DOHH2 (cell line): ENCODE results near the gene ANG.

Experiments
- H3F3A ChIP-seq: fragments of 200-600 bp; sonication (generic), shearing (Covaris generic); 2 replicates; pipeline ENCODE4 v1.6.0; 2016; ENCODE audit warnings: antibody characterized with exemption, mild to moderate bottlenecking; ENCODE audit not compliant: control insufficient read depth, insufficient read depth
- H3K27ac ChIP-seq: fragments of 200-600 bp; sonication (generic); 2 replicates; pipeline ENCODE4 v1.5.1; 2014; ENCODE audit warnings: low read depth, mild to moderate bottlenecking, low read length, moderate library complexity
- H3K27me3 ChIP-seq: fragments of 200-600 bp; sonication (generic); 2 replicates; pipeline ENCODE4 v1.6.1; 2014; ENCODE audit warnings: mild to moderate bottlenecking, low read length, mixed read lengths; ENCODE audit not compliant: control insufficient read depth
- H3K36me3 ChIP-seq: fragments of 200-600 bp; sonication (generic); 2 replicates; pipeline ENCODE4 v1.6.1; 2014; ENCODE audit warnings: mild to moderate bottlenecking, low read length, moderate library complexity, mixed read lengths; ENCODE audit not compliant: control insufficient read depth
- H3K4me1 ChIP-seq: fragments of 200-600 bp; sonication (generic); 2 replicates; pipeline ENCODE4 v1.6.1; 2014; ENCODE audit warnings: mild to moderate bottlenecking, low read length, mixed read lengths; ENCODE audit not compliant: control insufficient read depth
- H3K4me2 ChIP-seq: fragments of 200-600 bp; sonication (generic); 2 replicates; pipeline ENCODE4 v1.6.0; 2014; ENCODE audit warnings: mild to moderate bottlenecking, low read length, moderate library complexity
- H3K4me3 ChIP-seq: fragments of 200-600 bp; sonication (generic); 2 replicates; pipeline ENCODE4 v1.5.1; 2014; ENCODE audit warnings: mild to moderate bottlenecking, low read length, mixed read lengths
- H3K79me2 ChIP-seq: fragments of 200-600 bp; sonication (generic); 2 replicates; pipeline ENCODE4 v1.6.1; 2014; ENCODE audit warnings: mild to moderate bottlenecking, low read length, mixed read lengths; ENCODE audit not compliant: control insufficient read depth
- H3K9me2 ChIP-seq: fragments of 200-600 bp; sonication (generic); replicated peaks from 2 replicates; pipeline ENCODE4 v1.6.1; 2014; ENCODE audit warnings: mild to moderate bottlenecking, low read length, mixed read lengths; ENCODE audit not compliant: control insufficient read depth
- H3K9me3 ChIP-seq: fragments of 200-600 bp; sonication (generic); 2 replicates; pipeline ENCODE4 v1.6.1; 2014; ENCODE audit warnings: antibody characterized with exemption, low read length, mixed read lengths; ENCODE audit not compliant: control insufficient read depth, insufficient read depth
- H4K20me1 ChIP-seq: fragments of 200-600 bp; sonication (generic); 2 replicates; pipeline ENCODE4 v1.6.0; 2014; ENCODE audit warnings: low read depth, mild to moderate bottlenecking, antibody characterized with exemption, low read length, moderate library complexity; ENCODE audit not compliant: control insufficient read depth, insufficient read depth
- CTCF ChIP-seq: fragments of 200-600 bp; sonication (generic); IDR thresholded peaks from one replicate; pipeline ENCODE4 v1.5.1; 2014; ENCODE audit warnings: antibody characterized with exemption, mild to moderate bottlenecking, low read depth, low read length; ENCODE audit not compliant: poor library complexity, severe bottlenecking
- EZH2phosphoT487 ChIP-seq: fragments of 200-600 bp; sonication (generic); IDR thresholded peaks from 2 replicates; pipeline ENCODE4 v1.6.1; 2017; ENCODE audit warnings: borderline replicate concordance, mild to moderate bottlenecking, antibody characterized with exemption, low read length, moderate library complexity, mixed read lengths

The ANG gene

GRCh38 chr14:20644520-20644919, 44.0 kb upstream of the ANG start:
- H3K36me3 ChIP-seq, result no peaks in the 10 kb centered on the region
- H3F3A ChIP-seq, result no peaks in the 10 kb centered on the region
- no peaks in the 10 kb centered on the region for H3K9me2 ChIP-seq
- H3K4me2 ChIP-seq, result no peak overlapping the region
- H3K79me2 ChIP-seq, result no peaks in the 10 kb centered on the region
- no peak overlapping the region for H3K27ac ChIP-seq
- H3K4me1 ChIP-seq, result no peaks in the 10 kb centered on the region
- peaks cover 2% of the 10 kb centered on the region; the same call in 1 of the 2 replicates for H3K27me3 ChIP-seq
- no peaks in the 10 kb centered on the region for H4K20me1 ChIP-seq
- no peaks in the 10 kb centered on the region for H3K9me3 ChIP-seq
- no peak overlapping the region for H3K4me3 ChIP-seq
- TF ChIP-seq CTCF (no peak), EZH2phosphoT487 (no peak)

- TF ChIP-seq EZH2phosphoT487 (no peak), CTCF (no peak)
- Histone ChIP-seq H3K27me3 (peaks cover 2% of the 10 kb centered on the region; the same call in 1 of the 2 replicates), H3K9me2 (no peaks in the 10 kb centered on the region), H3F3A (no peaks in the 10 kb centered on the region), H3K79me2 (no peaks in the 10 kb centered on the region), H3K27ac (no peak overlapping the region), H3K4me3 (no peak overlapping the region), H3K9me3 (no peaks in the 10 kb centered on the region), H4K20me1 (no peaks in the 10 kb centered on the region), H3K4me2 (no peak overlapping the region), H3K36me3 (no peaks in the 10 kb centered on the region), H3K4me1 (no peaks in the 10 kb centered on the region)
Measured at GRCh38 chr14:20645481-20645880, 43.1 kb upstream of the ANG start.

DNA sequence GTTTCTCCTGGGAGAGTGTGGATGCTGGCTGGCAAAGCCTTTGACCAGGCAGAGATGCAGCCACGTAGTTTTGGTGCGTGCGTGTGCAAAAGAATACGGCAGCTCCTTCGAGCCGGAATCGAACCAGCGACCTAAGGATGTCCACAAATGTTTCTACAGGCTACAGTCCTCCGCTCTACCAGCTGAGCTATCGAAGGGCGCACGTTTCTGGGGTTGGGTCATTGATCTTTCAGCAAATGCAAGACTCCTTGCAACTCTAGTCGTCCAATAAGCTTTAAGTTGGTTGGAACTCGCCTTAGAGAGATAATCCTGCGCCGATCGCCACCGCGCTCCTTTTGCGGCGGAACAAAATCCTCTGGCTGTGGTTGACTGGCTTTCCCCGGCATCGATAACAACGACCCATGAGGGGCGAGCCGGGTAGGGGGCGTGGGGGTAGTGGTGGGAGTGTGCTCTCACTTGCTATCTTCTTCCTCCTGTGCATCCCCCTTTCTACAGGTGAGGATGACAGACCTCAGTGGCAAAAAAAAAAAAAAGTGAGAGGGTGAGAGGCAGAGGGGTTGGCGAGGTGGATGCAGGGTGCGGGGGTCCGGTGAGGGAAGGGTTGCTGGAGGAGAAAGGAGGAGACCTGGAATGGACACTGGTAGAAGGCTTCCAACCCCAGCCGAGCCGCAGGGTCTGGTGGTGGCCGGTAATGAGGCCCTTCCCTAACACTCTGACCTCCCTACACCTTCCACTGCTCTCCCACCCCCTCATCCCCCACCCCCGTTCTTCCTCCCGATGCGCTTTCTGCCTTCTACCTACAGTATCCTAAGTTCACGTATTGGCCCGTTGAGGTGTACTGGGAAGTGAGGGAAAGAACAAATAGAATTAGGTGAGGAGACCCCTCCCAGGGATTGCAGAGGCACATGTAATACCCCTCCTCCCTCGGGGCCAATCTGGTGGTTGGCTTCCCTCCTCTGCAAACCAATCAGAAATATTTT, 35.3 kb upstream of the ANG start:
- Histone ChIP-seq H4K20me1 (no peaks in the 10 kb centered on the region), H3K9me2 (no peaks in the 10 kb centered on the region)
- no peak for TF ChIP-seq CTCF
- no peak for TF ChIP-seq EZH2phosphoT487

More for the DNA sequence above, 35.3 kb upstream of the ANG start:
- no peak overlapping the region for H3K4me3 ChIP-seq
- no peak overlapping the region for H3K4me2 ChIP-seq
- H3K9me3 ChIP-seq, result no peaks in the 10 kb centered on the region
- H3K27me3 ChIP-seq, result peaks cover 40% of the 10 kb centered on the region
- no peaks in the 10 kb centered on the region for H3K79me2 ChIP-seq
- no peaks in the 10 kb centered on the region for H3K4me1 ChIP-seq
- no peak overlapping the region for H3K27ac ChIP-seq
- H3F3A ChIP-seq, result no peaks in the 10 kb centered on the region
- H3K36me3 ChIP-seq, result no peaks in the 10 kb centered on the region
